Measurements from ENCODE around the gene FOXO6.

FOXO6 gene

DNA sequence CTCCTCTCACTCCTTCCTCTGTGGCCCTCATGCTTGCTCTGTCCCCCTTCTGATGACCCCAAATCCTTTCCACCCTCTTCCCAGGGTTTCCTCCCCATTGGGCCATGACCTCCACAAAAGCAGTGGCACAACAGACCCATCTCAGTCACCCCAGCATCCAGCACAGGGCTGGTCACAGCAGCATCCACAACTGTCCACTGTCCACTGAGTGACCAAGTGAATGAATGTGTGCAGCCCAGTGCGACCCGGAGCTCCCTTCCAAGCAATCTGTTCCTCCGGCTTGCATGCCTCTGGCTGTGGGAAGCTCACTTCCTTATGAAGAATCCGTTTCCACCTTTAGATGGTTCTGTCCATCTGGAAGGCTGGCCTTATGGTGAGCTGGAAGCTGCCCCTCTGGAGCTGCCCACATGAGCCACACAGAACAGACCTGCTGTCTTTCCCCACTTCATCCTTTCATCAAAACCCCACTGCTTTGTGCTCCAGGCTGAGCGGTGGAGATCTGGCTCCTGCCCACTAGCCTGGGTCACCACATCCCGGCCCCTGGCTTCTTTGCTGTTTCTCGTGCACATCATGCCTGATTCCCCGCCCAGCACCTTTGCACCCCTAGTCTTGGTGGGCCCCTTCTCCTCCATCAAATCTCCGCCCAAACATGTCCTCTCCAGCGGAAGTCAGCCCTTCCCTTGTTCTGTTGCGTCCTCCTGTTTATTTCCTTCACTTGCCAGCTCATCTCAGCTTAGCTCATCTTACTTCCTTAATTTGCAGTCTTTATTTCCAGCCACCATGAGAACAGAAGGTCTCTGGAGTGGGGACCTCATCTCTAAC, 66.9 kb downstream of the FOXO6 start:
- no peak for DNase-seq (ENCODE audit: low read depth, low spot score)
- no peak for TF ChIP-seq CTCF (IDR thresholded peaks at IDR 0.05; ENCODE audit: insufficient read depth, low read length, missing control alignments)
- ChIA-PET POLR2A (no interaction called here), CTCF (interaction anchor here (0.6 to 13.1 kb wide), 4 partner anchors 10 to 161 kb away, joined by 3 to 178 read pairs (median 4); no protein-coding TSS in a partner anchor)
- no peak overlapping the region for H3K4me3 ChIP-seq (ENCODE audit: low read depth, low read length)

- H3K4me3 ChIP-seq (ENCODE audit: low read depth, low read length), result no peak overlapping the region
- ChIA-PET CTCF (interaction anchor here (0.6 to 13.1 kb wide), 6 partner anchors 11 to 162 kb away, joined by 3 to 178 read pairs (median 54); no protein-coding TSS in a partner anchor), POLR2A (no interaction called here)
- TF ChIP-seq CTCF (IDR thresholded peaks at IDR 0.05; ENCODE audit: insufficient read depth, low read length, missing control alignments), result no peak
- no peak for DNase-seq (ENCODE audit: low read depth, low spot score)
Observed at GRCh38 chr1:41428738-41429640, 67.8 kb downstream of the FOXO6 start.

GRCh38 chr1:41429641-41430035, 68.4 kb downstream of the FOXO6 start:
- TF ChIP-seq CTCF (IDR thresholded peaks at IDR 0.05; ENCODE audit: insufficient read depth, low read length, missing control alignments), result no peak
- ChIA-PET CTCF (interaction anchor here (1.2 to 13.1 kb wide), 4 partner anchors 11 to 147 kb away, joined by 4 to 178 read pairs (median 112); no protein-coding TSS in a partner anchor), POLR2A (no interaction called here)
- H3K4me3 ChIP-seq (ENCODE audit: low read depth, low read length), result no peak overlapping the region
- no peak for DNase-seq (ENCODE audit: low read depth, low spot score)

DNA sequence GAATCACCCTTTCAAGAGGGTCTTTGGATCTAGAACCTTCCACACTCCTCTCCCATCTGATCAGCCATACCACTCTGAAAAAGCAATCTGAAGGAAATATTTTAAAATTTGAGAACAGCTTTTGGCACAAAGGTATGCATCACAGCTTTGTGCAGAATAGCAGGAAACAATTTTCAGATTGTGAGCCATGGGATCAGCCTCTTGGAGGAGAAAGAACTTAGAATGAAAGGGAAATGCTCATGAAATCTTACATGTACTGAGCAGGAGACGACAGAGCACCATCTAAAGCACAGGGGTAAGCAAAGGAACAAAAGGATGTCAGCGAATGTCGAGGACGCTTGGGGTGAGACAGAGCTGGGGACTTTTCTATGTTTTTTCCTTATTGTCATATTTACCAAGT, 68.8 kb downstream of the FOXO6 start:
- ChIA-PET POLR2A (no interaction called here), CTCF (interaction anchor here (1.2 to 13.1 kb wide), 4 partner anchors 10 to 147 kb away, joined by 4 to 178 read pairs (median 112); no protein-coding TSS in a partner anchor)
- H3K4me3 ChIP-seq (ENCODE audit: low read depth, low read length), result no peak overlapping the region
- no peak for DNase-seq (ENCODE audit: low read depth, low spot score)
- TF ChIP-seq CTCF (IDR thresholded peaks at IDR 0.05; ENCODE audit: insufficient read depth, low read length, missing control alignments), result no peak

DNA sequence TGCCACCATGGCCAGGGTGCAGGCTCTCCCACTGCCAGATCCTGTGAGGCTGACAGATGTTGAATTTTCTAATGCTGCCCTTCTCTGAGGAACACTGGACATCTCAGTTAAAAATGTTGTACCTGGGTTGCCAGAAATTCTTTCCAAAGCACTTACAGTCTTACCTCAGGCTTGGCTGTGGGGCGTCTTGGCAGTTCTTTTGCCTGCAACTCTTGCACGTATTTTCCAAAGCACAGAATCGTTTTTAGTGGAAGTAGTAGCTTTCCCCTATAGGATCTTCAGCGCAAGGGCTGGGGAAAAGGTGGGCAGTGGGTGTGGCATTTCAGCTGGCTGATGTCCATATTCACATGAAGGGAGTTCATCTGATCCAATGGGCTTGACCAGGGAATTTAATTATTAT, 69.3 kb downstream of the FOXO6 start:
- ChIA-PET CTCF (interaction anchor here (1.2 to 13.1 kb wide), 4 partner anchors 10 to 148 kb away, joined by 4 to 178 read pairs (median 112); no protein-coding TSS in a partner anchor), POLR2A (no interaction called here)
- H3K4me3 ChIP-seq (ENCODE audit: low read depth, low read length), result no peak overlapping the region
- no peak for DNase-seq (ENCODE audit: low read depth, low spot score)
- no peak for TF ChIP-seq CTCF (IDR thresholded peaks at IDR 0.05; ENCODE audit: insufficient read depth, low read length, missing control alignments)

Measured in AG04449 (cell line).